Islet of Langerhans (tissue), 1 donor: ENCODE results near the gene PDS5B.
"Not testable (repeated sequence)": the region's sequence is repeated elsewhere in the genome, so short reads cannot be mapped to it uniquely, and the experiment has no call there.

ENCODE experiments used
- FAIRE-seq: peaks from one replicate; lab custom pipeline; 2011; peaks lifted over from hg19 to GRCh38; lab: Jason Lieb, UNC

PDS5B gene

GRCh38 chr13:32586080-32586900 lies at the start of gene PDS5B:
PDS5B (plus strand) TSS chr13:32586452; CDS start chr13:32648773, 62,321 bp downstream.
- FAIRE-seq: no peak

- no peak for FAIRE-seq
These were observed 48.6 kb upstream of the PDS5B start for GRCh38 chr13:32537580-32538142.

- FAIRE-seq: no peak
These were observed 48.1 kb upstream of the PDS5B start for GRCh38 chr13:32538143-32538620.

- peak; percentile 99 for FAIRE-seq
These were observed 47.5 kb upstream of the PDS5B start, which contains the start of gene N4BP2L2 for GRCh38 chr13:32538621-32539246. N4BP2L2 (minus strand) TSS chr13:32538795; CDS start chr13:32537027, 1,768 bp downstream.

- FAIRE-seq: no peak
These were observed 44.0 kb upstream of the PDS5B start for GRCh38 chr13:32542221-32542620.

- FAIRE-seq: no peak
These were observed 41.2 kb upstream of the PDS5B start for GRCh38 chr13:32545083-32545482.

GRCh38 chr13:32548837-32549236 lies 37.4 kb upstream of the PDS5B start:
- no peak for FAIRE-seq

- no peak for FAIRE-seq
These were observed 36.5 kb upstream of the PDS5B start for GRCh38 chr13:32549788-32550187.

GRCh38 chr13:32553720-32554119 lies 32.5 kb upstream of the PDS5B start:
- FAIRE-seq: no peak

- FAIRE-seq: no peak
These were observed 30.6 kb upstream of the PDS5B start for GRCh38 chr13:32555613-32556012.

GRCh38 chr13:32560842-32561241 lies 25.4 kb upstream of the PDS5B start:
- not testable (repeated sequence) for FAIRE-seq

- not testable (repeated sequence) for FAIRE-seq
These were observed 10.6 kb upstream of the PDS5B start for GRCh38 chr13:32575687-32576086.

- no peak for FAIRE-seq
These were observed 9.2 kb upstream of the PDS5B start for GRCh38 chr13:32577032-32577431.

GRCh38 chr13:32581177-32581786 lies 5.0 kb upstream of the PDS5B start:
- peak; percentile 100 for FAIRE-seq

- no peak for FAIRE-seq
These were observed 4.0 kb upstream of the PDS5B start for GRCh38 chr13:32582281-32582680.

- no peak for FAIRE-seq
These were observed 3.3 kb upstream of the PDS5B start for GRCh38 chr13:32582991-32583390.

GRCh38 chr13:32585550-32586079 lies 637 bp upstream of the PDS5B start:
- FAIRE-seq: peak; percentile 24

GRCh38 chr13:32587011-32587810 lies 959 bp downstream of the PDS5B start:
- FAIRE-seq: no peak

GRCh38 chr13:32587811-32588170 lies 1.5 kb downstream of the PDS5B start:
- FAIRE-seq: no peak

- no peak for FAIRE-seq
These were observed 2.5 kb downstream of the PDS5B start for GRCh38 chr13:32588736-32589135.

GRCh38 chr13:32589471-32589870 lies 3.2 kb downstream of the PDS5B start:
- FAIRE-seq: no peak

- FAIRE-seq: no peak
These were observed 4.0 kb downstream of the PDS5B start for GRCh38 chr13:32590266-32590665.
